ENCODE results near the gene VCX3A. TPM values are rescaled to one million over a fixed set of nuclear protein-coding genes. Genes with fewer than 3 reads are reported as not detected.
"Not testable (repeated sequence)": the region's sequence is repeated elsewhere in the genome, so short reads cannot be mapped to it uniquely, and the experiment has no call there.

The VCX3A gene
- not detected for polyA plus RNA-seq (2013, experiment 1 of 2; ENCODE audit: insufficient read length)
- not detected for polyA plus RNA-seq (2013, experiment 2 of 2; ENCODE audit: insufficient read length)

- DNase-seq, result not testable (repeated sequence)
Measured at GRCh38 chrX:6535018-6535417, at the start of gene VCX3A. VCX3A (minus strand) TSS chrX:6535118; CDS start chrX:6534497, 621 bp downstream.

GRCh38 chrX:6574762-6575161, 39.8 kb upstream of the VCX3A start:
- no peak for DNase-seq

GRCh38 chrX:6568031-6568430, 33.1 kb upstream of the VCX3A start:
- no peak for DNase-seq

- DNase-seq, result no peak
Measured at GRCh38 chrX:6558979-6559378, 24.1 kb upstream of the VCX3A start.

- no peak for DNase-seq
Measured at GRCh38 chrX:6557690-6558089, 22.8 kb upstream of the VCX3A start.

DNA sequence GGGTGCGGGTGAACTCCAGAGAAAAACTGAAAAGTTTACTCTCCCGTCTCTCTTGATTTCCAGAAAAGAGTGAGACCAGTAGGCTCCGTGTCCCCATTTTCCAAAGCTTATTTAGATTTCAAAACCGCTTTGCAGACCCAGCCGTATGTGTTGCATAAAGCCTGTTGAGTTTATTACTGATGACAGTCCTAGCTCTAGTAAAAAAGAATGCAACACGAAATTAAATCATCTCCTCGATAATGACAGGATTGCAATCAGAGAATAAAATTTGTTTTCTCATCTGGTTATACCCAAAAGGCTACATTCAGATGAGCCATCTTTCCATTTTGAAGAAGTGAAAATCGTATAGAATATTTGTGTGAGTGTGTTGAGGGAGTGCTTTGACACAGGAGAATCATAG, 16.1 kb upstream of the VCX3A start:
- DNase-seq, result no peak

DNA sequence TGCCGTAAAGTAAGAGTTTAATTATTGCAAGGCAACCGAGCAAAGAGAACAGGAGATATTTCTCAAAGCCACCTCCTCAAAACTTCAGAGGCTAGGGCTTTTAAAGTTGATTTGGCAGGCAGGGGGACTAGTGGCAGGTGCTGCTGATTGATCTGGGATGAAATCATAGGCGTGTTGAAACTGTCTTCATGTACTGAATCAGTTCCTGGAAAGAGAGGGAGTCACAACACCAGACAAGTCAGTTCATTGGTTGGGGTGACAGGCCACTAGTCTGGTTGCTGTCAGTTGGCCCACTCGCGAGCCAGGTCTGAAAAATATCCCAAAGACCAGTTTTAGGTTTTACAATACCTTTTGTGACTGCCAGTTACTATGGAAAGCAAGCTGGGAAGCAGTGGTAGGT, 10.8 kb upstream of the VCX3A start:
- DNase-seq, result no peak

GRCh38 chrX:6526564-6527136, 8.3 kb downstream of the VCX3A start:
- no peak for DNase-seq

DNA sequence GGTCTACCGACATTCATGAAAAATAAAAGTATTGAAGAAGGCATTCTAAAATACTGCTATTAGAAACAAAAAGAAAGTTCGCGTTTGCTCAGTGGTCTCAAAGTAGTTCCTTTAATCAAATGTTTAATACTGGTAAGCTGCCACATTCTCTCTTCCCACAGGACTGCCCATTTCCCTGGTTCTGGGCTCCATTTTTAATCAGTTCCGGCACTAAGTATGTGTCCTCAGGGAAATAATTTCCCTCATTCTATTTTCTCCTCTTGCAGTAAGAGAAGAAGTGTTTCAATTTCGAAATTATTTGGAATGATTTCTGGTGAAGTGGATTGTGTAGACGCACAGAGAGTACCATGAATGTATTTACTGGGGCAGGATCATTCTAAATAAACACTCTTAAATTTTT, 17.5 kb downstream of the VCX3A start:
- DNase-seq, result no peak

DNA sequence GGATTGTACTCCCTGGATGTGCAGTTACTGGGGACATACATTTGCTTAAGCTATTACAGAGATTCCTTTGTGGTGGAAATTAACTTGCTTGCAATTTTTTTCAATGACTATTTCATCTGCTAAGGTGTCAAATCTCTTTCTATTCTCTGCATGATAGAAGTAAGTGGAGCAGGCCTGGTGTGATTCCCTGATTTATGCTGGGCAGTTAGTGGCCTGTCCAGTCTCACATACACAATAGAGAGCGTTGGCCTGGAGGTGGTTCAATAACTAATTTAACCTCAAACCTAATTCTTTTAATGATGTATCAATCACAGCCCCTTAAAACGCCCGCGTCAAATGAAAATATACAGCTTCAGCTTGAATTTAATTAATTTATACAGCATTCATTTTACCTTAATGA, 28.5 kb downstream of the VCX3A start:
- DNase-seq, result no peak

- DNase-seq, result no peak
Measured at GRCh38 chrX:6505960-6506359, 29.0 kb downstream of the VCX3A start.

DNA sequence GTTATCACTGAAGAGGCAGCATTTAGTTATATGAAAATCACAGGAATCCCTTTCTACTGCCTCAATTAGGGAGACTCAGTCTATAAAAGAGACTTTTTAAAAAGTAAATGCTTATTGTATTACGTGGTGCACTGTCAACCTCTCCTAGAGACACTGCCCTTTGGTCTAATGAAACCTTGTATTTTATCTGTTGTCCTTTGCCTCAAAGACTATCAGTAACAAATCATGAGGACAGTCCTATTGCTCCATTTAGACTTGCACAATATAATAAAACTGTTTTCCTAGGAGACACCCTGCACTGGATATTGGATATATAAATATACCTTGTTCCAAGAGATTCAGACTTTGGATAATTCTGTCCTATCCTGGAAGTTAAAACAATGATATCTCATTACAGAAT, 34.2 kb downstream of the VCX3A start:
- no peak for DNase-seq

GRCh38 chrX:6498324-6498723, 36.6 kb downstream of the VCX3A start:
- no peak for DNase-seq
